HG03045 (cell line): ENCODE results near the gene CLEC17A.
"Not testable (repeated sequence)": the region's sequence is repeated elsewhere in the genome, so short reads cannot be mapped to it uniquely, and the experiment has no call there.

Source experiments
- ATAC-seq: cut with Tn5 transposase; IDR thresholded peaks from one replicate; pipeline ENCODE4 v1.9.1; 2021; ENCODE audit warnings: mild to moderate bottlenecking, moderate library complexity; ENCODE audit not compliant: unreplicated experiment

Gene CLEC17A

GRCh38 chr19:14558370-14559066, 24.4 kb upstream of the CLEC17A start:
- no peak for ATAC-seq

- no peak for ATAC-seq
Observed at GRCh38 chr19:14559916-14560775, 22.7 kb upstream of the CLEC17A start.

DNA sequence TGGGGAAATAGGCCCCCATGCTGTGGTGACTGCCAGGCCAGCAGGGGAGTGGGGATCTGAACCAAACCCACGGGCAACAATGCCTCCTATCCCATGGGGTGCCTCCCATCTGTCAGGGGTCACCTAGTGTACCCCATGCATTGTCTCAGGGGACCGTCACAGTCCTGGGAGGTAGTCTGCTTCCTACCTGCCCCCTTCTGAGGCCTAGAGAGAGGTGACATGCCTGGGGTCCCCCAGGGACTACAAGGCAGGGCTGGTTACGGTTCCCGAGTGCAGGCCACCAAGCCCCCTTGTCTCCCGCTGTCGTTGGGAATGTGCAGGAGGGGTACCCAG, 22.1 kb upstream of the CLEC17A start:
- no peak for ATAC-seq

GRCh38 chr19:14561249-14561648, 21.6 kb upstream of the CLEC17A start:
- ATAC-seq: no peak

DNA sequence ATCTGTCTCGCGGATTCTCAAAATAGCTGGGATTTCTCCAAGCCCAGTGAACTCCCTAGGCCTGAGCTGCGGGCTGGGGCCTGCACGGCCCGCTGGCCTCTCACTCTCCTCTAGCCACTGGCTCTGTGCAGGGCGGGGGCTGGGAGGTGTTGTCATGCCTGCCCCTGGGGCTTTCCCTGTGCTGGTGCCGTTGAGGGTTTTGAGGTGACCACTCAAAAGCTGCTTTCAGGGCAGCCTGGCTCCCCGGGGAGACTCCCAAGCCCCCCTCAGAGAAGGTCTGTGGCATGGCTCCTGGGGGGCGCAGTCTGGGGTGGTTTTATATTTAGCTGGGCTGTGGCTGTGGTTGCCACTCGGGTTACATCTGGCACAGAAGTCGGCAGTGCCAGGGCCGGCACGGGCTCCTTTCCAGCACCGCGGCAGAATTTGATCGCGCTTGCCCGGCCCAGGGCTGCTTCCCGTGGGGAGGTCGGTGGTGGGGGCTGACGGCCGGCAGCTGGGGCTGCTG, 21.0 kb upstream of the CLEC17A start:
- ATAC-seq: no peak

DNA sequence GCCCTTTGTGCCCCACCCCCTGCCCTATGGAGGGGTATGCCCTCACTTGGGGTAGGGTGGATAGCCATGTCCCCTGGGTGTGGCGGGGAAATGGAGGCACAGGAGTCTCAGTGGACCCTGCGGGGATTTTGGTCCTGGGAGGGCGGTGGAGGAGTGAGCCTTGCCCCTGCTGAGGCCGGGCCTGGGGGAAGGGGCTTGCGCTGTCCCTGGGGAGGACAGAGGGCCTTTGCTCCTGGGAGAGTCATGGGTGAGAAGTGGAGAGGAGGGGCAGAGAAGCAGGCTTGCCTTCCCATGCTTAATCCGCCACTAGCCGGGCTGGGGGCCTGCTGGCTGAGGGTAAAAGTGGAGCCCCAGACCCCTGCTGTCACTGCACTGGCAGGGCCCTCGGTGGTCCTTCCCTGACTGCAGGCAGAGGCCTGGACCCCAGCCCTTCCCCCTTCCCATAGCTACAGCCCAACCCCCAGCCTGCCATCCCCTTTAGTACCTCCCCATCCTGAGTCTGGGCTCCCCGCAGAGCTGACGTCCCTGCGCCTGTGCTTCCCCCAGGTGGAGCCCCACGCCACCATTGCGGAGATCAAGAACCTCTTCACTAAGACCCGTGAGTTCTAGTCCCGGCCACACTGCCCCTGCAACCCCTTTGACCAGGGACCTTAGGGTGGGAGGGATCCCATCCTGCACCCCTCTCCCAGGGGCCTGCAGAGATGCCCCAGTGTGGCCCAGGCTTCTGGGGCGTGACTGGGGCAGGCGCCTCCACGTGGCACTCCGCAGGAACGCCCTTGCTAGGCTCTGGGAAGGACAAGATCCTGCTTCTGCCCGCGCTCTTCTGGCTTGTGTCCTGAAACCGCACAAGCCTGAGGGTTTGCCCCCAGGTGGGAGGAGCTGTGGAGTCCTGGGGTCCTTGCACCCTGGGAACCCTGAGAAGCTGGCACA, 20.0 kb upstream of the CLEC17A start:
- ATAC-seq: no peak

DNA sequence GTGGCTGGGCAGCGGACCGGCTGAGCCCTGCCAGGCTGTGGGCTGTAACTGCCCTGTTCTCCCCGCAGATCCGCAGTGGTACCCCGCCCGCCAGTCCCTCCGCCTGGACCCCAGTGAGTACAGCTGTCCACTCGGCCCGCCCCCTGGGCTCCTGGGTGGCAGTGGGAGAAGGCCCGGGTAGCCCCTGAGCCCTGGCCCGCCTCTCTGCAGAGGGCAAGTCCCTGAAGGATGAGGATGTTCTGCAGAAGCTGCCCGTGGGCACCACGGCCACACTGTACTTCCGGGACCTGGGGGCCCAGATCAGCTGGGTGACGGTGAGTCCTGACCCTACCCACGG, 19.3 kb upstream of the CLEC17A start:
- ATAC-seq: no peak

DNA sequence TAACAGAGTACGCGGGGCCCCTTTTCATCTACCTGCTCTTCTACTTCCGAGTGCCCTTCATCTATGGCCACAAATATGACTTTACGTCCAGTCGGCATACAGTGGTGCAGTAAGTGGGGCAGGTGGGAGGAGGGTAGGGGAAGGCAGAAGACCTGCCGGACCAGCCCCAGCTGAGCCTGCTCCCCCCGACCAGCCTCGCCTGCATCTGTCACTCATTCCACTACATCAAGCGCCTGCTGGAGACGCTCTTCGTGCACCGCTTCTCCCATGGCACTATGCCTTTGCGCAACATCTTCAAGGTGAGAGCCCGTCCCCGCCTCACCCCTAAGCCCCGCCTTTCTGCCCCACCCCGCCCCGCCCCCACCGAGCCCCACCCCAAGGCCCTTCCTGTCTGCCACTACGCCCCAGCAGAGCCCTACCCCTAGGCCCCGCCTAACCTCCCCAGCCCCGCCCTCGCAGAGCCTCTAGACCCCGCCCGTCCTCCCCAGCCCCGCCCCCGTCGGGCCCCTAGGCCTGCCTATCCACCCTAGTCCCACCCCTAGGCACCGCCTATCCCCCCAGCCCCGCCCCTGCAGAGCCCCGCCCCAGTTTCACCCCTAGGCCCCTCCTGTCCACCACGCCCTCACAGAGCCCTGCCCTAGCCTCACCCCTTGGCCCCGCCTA, 18.8 kb upstream of the CLEC17A start:
- ATAC-seq: no peak

- not testable (repeated sequence) for ATAC-seq
Observed at GRCh38 chr19:14564652-14565297, 18.1 kb upstream of the CLEC17A start.

GRCh38 chr19:14565298-14565679, 17.6 kb upstream of the CLEC17A start:
- no peak for ATAC-seq

DNA sequence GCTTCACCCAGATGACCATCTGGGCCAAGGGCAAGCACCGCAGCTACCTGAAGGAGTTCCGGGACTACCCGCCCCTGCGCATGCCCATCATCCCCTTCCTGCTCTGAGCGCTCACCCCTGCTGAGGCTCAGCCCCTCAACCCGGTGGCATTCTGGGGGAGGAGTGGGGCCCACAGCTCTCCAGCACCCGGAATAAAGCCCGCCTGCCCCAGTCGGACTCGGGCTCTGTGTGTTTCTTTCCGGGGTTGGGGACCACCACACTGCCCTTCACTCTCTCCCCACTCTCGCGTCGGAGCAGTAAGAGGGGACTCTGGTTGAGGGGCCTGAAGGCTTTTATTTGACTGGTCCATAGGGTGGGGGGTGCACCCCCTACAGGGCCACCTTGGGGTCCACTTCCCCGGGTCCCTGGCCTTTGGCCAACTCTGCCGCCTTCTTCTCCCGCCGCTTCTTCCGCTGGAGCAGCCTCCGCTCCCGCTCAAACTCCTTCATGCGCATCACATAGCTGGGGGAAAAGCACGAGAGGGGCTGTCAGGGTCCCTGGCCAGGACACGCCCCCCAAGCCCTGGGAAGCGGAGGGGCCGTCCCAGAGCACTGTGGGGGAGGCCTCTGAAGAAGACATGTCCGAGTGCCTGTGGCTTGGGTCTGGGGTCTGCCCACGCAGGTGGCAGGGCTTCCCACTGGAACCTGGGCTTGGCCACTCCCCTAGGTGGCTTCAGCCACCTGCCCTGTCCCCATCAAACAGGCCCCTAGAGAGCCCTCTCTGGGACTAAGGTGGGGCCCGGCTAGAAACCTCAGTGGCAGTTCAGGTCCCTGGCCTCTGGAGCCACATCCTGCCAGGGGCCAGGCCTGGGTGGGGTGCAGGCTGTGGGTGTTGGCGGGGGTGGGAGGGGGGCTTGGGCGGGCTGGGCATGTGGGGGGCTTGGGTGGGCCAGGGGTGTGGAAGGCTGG, 16.8 kb upstream of the CLEC17A start:
- no peak for ATAC-seq

DNA sequence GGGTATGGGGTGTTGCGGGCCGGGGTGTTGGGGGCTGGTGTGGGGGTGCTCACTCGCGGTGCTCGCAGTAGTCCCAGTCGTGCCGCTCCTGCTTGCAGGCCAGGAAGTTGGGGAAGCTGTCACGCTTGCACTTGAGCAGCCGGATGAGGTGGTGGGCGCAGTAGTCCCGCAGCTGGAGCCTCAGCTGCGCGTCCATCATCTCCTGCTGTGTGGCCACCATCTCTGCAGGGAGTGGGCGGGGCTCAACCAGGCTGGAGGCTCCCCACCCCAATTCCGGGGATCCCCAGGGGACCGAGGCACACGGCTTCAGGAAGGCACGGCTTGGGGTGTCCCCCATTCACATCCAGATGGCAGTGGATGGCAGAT, 16.2 kb upstream of the CLEC17A start:
- no peak for ATAC-seq

DNA sequence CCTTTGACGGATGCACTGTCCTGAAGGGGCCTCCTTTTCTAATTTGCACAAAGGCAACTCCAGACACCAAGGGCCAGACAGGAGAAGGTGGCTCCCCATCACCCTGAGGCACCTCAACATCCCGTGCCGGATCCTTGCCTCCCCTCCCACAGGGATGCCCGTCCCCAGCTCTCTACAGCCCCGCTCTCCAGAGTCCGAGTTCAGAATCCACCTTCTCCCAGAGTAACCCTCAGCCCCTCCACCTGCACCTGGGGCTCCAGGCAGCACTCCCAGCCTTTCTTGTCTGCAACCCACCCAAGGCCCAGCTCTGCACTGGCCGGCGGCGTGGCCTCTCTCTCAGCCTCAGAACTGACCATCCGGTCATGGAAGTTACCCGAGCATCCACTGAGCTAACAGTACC, 15.8 kb upstream of the CLEC17A start:
- ATAC-seq: no peak

- no peak for ATAC-seq
Observed at GRCh38 chr19:14570864-14571527, 11.9 kb upstream of the CLEC17A start.

DNA sequence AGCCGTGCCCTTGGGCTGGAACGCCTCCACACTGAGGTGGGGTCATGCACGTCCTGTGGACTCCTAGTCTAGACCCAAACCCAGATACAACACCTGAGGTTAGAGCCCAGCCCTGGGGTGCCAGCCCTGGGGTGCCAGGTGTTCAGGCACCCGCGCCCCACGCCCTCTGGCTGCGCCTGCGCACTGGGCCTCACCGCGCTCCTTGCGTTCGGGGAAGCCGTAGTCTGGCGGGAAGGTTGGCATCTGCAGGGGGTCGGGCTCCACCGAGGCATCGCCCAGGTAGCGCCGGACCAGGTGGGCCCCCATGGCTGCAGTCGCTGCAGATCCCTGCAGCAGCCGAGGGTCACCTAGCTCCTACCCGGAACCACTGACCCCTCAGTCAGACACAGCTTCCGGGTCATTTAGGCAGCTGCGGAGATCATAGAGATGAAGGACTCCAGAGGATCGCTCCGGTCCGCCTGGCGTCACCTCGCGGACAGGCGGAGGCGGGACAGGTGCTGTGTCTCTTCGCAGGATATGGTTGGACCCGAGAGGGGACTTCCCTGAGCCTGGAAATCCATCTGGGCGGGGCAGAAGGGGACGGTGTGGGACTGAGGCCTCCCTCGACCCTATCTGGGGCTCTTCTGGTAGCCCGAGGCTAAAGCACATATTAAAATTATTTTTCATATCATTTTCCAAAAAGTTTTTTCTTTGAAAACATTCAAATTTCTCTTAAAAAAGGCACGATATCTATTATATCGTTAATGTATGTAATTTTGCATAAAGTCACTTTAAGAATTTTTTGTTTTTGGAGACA, 11.0 kb upstream of the CLEC17A start, which contains the start of gene NDUFB7:
NDUFB7 (minus strand) TSS at position 372 of the 796 bp plus-strand sequence; CDS start at position 306, 66 bp downstream.
- peak; percentile 80 for ATAC-seq

- no peak for ATAC-seq
Observed at GRCh38 chr19:14575428-14575980, 7.4 kb upstream of the CLEC17A start.

DNA sequence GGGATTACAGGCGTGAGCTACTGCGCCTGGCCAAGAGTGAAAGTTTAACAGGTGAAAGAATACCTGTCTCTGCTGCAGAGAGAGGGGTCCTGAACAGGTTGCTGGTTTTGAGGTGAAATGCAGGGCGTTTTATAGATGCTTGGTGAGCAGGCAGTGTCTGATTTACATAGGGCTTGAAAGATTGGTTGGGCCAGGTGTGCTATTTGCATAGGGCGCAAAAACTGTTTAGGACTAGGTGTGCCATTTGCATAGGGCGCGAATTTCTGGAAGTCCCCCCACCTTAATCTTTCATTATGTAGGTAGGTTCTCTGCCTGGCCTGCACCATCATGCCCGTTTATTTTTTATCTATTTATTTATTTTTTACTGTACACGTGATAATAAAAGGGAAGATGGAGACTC, 6.5 kb upstream of the CLEC17A start:
- ATAC-seq: no peak
